ENCODE measurements around the gene CCM2.

The CCM2 gene

DNA sequence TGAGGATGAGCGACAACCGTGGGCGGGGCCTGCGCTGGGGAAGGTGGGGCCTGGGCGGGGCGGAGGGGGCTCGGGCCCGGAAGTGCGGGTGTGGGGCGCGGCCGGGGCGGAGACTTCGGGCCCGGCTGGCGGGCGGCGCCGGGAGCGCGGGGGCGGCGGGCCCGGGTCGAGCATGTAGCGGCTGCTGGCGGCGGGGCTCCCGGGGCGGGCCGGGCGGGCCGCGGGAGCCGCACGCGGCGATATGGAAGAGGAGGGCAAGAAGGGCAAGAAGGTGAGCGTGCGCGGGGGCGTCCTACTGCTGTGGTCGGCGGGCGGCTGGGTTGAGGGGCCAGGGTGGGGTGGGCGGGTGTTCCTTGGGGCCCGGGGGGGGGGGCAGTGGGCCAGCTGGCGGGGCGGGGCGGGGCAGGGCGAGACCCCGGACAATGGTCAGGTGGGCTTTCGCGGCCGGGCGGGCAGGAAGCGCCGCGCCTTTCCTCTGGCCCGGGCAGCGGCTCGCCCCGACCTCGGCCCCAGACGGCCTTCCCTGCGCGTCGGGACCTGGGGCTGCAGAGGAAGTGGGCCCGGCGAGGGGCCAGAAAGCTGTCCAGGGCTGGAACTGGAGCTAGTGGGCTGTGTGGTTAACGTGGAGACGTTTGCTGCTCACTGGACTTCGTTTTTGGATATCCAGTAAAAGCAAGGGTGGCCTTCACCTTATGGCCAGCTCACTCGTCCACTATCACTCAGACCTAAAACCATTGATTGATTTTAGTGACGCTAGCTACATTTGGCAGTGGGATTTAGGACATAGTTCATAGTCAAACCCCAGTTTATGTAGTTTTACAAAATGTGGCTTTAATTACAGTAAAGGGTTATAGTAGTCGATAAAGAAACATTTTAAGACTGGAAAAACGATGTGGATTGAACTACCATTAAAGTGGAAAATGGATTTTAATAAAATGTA, at the start of gene CCM2:
CCM2 (plus strand) TSS at position 109 of the 940 bp plus-strand sequence; CDS start at position 242, 133 bp downstream.
- peak in 4 of 58 donors; percentile 38 to 52 (median 49) for DNase-seq

GRCh38 chr7:44953156-44953555, 46.8 kb upstream of the CCM2 start:
- DNase-seq = no peak

- no peak for DNase-seq
These were observed 44.3 kb upstream of the CCM2 start for GRCh38 chr7:44955733-44956132.

GRCh38 chr7:44956157-44956766, 43.7 kb upstream of the CCM2 start:
- DNase-seq = no peak

- DNase-seq = no peak
These were observed 41.2 kb upstream of the CCM2 start for GRCh38 chr7:44958645-44959344.

- no peak for DNase-seq
These were observed 40.5 kb upstream of the CCM2 start for GRCh38 chr7:44959433-44959951.

- DNase-seq = no peak
These were observed 39.9 kb upstream of the CCM2 start for GRCh38 chr7:44960011-44960580.

DNA sequence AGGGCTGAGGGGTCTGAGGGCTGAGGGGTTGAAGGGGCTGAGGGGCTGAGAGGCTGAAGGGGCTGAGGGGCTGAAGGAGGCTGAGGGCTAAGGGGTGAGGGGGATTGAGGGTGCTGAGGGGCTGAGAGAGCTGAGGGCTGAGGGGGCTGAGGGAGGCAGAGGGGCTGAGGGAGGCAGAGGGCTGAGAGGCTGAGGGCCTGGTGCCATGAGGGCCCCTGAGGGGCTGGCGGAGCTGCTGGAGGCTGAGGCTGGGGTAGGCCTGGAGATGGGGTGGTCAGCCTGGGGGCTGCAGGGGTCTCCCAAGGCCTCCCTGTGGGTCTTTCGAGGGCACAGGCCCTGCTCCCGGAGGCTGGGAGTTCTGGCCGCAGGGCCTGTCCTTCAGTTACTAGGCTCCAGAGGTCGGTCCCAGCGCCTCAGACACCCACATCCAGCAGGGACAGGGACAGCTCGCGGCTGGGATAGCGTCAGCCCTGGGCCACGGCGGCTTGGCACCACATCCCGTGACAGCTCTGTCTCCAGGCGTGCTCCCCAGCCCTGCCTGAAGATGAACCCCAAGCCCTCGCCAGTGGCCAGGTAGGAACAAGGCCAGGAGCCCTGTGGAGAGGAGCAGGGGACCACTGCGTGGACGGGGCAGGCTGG, 38.0 kb upstream of the CCM2 start:
- no peak for DNase-seq

DNA sequence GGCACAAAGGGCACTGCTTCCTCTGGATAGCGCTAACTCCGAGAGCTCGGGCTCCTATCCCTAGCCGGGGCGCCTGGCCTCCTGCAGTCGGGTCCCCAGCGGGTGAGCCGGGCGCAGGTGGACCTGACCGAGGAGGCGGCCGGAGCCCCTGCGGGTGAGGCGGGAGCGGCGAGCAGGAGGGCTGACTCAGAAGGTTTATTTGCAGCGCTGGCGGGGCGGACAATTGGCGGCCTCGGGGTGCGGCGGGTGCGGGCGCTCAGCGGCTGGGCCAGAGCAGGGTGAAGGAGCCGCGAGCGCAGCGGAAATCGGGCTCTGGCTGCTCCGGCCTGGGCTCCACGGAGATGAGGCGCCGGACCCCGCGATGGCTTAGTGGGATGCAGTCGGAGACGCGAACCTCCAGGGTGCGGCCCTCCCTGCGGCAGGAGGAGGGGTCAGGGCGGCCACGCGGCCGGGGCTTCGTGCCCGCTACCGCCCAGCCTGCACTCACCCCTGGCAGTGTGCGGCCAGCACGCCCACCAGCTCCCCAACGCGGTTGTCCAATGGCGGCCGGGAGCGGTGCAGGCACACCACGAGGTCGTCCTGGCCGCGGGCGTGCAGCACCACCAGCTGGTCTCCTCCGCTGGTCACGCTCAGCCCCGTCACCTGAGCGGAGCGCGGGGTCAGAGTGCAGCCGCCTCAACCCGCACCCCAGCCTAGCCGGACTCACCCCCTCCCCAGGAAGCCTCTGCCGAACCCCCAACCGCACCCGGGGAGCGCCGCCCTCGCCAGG, 37.3 kb upstream of the CCM2 start:
- DNase-seq = peak in 16 of 58 donors; percentile 15 to 60 (median 28)

- no peak for DNase-seq
These were observed 36.4 kb upstream of the CCM2 start for GRCh38 chr7:44963364-44964290.

- DNase-seq = no peak
These were observed 35.6 kb upstream of the CCM2 start for GRCh38 chr7:44964384-44964830.

DNA sequence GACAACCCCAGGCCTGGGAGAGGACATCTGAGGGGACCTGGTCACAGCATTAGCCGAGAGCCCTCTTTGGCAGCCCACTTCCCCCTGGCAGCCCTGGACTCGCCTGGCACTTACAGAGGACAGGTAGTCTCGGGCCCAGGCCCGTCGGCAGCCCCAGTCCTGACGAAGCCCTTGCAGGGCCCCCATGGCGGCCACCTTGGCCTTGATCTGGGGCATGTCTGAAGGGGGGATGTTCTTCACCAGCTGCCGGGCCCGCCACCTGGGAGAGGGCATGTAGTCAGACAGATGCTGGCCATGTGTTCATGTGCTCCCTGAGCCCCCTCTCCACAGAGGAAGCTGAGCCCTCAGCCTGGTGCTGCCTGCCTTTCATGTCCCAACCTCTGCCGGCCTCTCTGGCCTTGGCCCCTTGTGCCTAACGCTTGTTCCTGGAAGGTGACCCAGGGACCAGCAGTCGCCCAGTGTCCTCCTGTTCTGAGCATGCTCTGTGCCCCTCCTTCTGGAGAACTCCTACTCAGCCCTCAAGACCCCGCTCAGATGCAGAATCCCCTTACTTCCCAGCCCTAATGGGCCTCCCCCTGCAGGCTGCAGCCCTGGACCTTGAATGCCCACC, 35.1 kb upstream of the CCM2 start:
- DNase-seq = no peak

DNA sequence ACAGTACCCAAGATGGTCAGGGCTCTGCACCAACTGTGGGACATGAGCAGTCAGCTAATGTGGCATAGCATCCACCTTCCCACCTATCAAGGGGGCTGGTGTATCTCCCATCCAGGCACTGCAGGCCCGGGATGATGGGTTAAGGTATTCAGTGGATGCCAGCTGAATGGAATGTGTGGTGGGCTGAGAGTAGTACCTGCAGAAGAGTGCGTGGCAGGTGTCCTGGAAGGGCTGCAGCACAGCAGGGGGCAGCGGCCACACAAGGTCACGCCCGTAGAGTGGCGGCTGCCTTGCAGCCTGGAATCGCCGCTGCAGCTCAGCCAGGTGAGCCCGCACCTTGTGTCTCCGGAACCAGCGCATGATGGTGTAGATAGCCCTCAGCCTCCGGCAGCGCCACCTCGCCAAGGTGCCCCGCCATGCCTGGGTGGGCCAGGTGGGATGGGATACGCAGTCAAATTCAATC, 34.5 kb upstream of the CCM2 start:
- DNase-seq = no peak

- DNase-seq = no peak
These were observed 33.9 kb upstream of the CCM2 start for GRCh38 chr7:44965937-44966730.

GRCh38 chr7:44966731-44967538, 33.1 kb upstream of the CCM2 start:
- DNase-seq = no peak

Data from anterior cingulate cortex (tissue), 58 donors.